ENCODE measurements around the gene NES.

The NES gene

DNA sequence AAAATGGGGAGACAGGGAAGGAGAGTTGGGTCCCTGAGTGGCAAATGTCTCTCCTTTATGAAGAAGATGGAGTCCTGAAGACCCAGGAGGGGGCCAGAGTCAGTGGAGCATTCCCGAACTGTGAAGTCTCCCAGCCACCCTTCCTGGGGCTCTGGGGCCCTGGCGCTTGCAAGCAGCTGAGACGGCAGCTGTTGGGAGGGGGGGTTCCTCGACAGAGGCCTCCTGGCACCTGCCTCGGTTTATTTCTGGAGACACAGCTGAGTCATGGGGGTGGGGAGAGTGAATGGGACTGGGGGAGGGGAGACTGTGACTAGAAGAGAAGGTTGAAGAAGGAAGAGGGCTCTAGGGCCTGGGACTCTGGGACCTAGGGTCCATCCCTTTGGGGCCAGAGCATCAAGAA lies 14.0 kb downstream of the NES start:
- Histone ChIP-seq H3K4me3 (ENCODE audit: low read depth, low read length) (peak overlapping the region; percentile 16), H3K36me3 (ENCODE audit: control insufficient read depth, insufficient read depth, low read length) (no peaks in the 10 kb centered on the region), H3K4me1 (ENCODE audit: control insufficient read depth, insufficient read depth, low read length) (peaks cover 52% of the 10 kb centered on the region), H3K27me3 (ENCODE audit: control insufficient read depth, insufficient read depth, low read length) (peaks cover 16% of the 10 kb centered on the region), H3K9ac (ENCODE audit: low read depth, low read length) (no peak overlapping the region), H3K9me3 (ENCODE audit: control insufficient read depth, insufficient read depth, low read length) (no peaks in the 10 kb centered on the region)

- Histone ChIP-seq H3K36me3 (ENCODE audit: control insufficient read depth, insufficient read depth, low read length) (no peaks in the 10 kb centered on the region), H3K9me3 (ENCODE audit: control insufficient read depth, insufficient read depth, low read length) (no peaks in the 10 kb centered on the region), H3K9ac (ENCODE audit: low read depth, low read length) (no peak overlapping the region), H3K4me3 (ENCODE audit: low read depth, low read length) (no peak overlapping the region), H3K4me1 (ENCODE audit: control insufficient read depth, insufficient read depth, low read length) (peaks cover 48% of the 10 kb centered on the region), H3K27me3 (ENCODE audit: control insufficient read depth, insufficient read depth, low read length) (peaks cover 20% of the 10 kb centered on the region)
Observed at GRCh38 chr1:156662800-156663055, 14.5 kb downstream of the NES start.

- Histone ChIP-seq H3K4me3 (ENCODE audit: low read depth, low read length) (no peak overlapping the region), H3K27me3 (ENCODE audit: control insufficient read depth, insufficient read depth, low read length) (peaks cover 24% of the 10 kb centered on the region), H3K9me3 (ENCODE audit: control insufficient read depth, insufficient read depth, low read length) (no peaks in the 10 kb centered on the region), H3K9ac (ENCODE audit: low read depth, low read length) (no peak overlapping the region), H3K4me1 (ENCODE audit: control insufficient read depth, insufficient read depth, low read length) (peaks cover 43% of the 10 kb centered on the region), H3K36me3 (ENCODE audit: control insufficient read depth, insufficient read depth, low read length) (no peaks in the 10 kb centered on the region)
Observed at GRCh38 chr1:156662005-156662799, 15.0 kb downstream of the NES start.

- Histone ChIP-seq H3K9me3 (ENCODE audit: control insufficient read depth, insufficient read depth, low read length) (no peaks in the 10 kb centered on the region), H3K4me3 (ENCODE audit: low read depth, low read length) (no peak overlapping the region), H3K36me3 (ENCODE audit: control insufficient read depth, insufficient read depth, low read length) (no peaks in the 10 kb centered on the region), H3K4me1 (ENCODE audit: control insufficient read depth, insufficient read depth, low read length) (peaks cover 43% of the 10 kb centered on the region), H3K9ac (ENCODE audit: low read depth, low read length) (no peak overlapping the region), H3K27me3 (ENCODE audit: control insufficient read depth, insufficient read depth, low read length) (peaks cover 39% of the 10 kb centered on the region)
Observed at GRCh38 chr1:156660752-156661112, 16.5 kb downstream of the NES start.

DNA sequence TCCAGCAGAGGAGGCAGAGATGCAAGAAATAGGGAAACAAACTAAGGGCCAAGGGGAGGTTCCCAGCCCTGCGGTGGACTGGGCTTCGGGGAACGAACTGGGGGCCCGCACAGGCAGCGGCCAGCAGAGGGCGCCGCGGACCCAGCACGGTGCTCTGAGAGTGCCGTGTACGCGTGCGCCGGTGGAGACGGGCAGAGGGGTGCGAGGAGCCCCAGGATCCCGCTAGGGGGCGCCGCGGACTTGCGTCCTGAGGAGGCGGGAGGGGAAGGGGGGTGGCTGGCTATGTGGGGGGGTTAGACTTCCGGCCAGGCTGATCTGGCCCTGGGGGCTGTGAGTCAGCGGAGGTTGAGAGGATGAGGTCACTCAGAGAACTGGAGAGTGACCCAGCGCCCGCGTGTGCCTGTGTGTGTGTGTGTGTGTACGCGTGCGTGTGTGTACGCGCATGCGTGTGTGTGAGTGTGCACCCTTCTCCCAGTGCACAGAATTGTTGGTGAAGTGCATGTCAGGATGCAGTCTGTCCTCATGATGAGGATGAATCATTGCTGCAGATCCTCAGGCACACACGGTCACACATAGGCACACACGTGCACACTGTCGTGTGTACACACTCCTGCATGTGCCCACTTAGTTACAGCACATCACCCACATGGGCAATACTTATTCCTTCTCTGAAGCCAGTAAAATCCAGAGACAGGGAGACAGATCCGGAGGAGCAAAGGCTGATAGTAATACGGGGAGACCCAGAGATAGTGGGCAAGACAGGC lies 17.0 kb downstream of the NES start:
- Histone ChIP-seq H3K4me1 (ENCODE audit: control insufficient read depth, insufficient read depth, low read length) (peaks cover 37% of the 10 kb centered on the region), H3K4me3 (ENCODE audit: low read depth, low read length) (peak overlapping the region; percentile 20), H3K9me3 (ENCODE audit: control insufficient read depth, insufficient read depth, low read length) (no peaks in the 10 kb centered on the region), H3K36me3 (ENCODE audit: control insufficient read depth, insufficient read depth, low read length) (no peaks in the 10 kb centered on the region), H3K9ac (ENCODE audit: low read depth, low read length) (no peak overlapping the region), H3K27me3 (ENCODE audit: control insufficient read depth, insufficient read depth, low read length) (peaks cover 45% of the 10 kb centered on the region)

- Histone ChIP-seq H3K4me1 (ENCODE audit: control insufficient read depth, insufficient read depth, low read length) (peaks cover 34% of the 10 kb centered on the region), H3K4me3 (ENCODE audit: low read depth, low read length) (no peak overlapping the region), H3K27me3 (ENCODE audit: control insufficient read depth, insufficient read depth, low read length) (peaks cover 50% of the 10 kb centered on the region), H3K9ac (ENCODE audit: low read depth, low read length) (no peak overlapping the region), H3K36me3 (ENCODE audit: control insufficient read depth, insufficient read depth, low read length) (no peaks in the 10 kb centered on the region), H3K9me3 (ENCODE audit: control insufficient read depth, insufficient read depth, low read length) (no peaks in the 10 kb centered on the region)
Observed at GRCh38 chr1:156659661-156659987, 17.6 kb downstream of the NES start.

- H3K4me1 ChIP-seq (ENCODE audit: control insufficient read depth, insufficient read depth, low read length), result peaks cover 28% of the 10 kb centered on the region
- no peak overlapping the region for H3K9ac ChIP-seq (ENCODE audit: low read depth, low read length)
- H3K9me3 ChIP-seq (ENCODE audit: control insufficient read depth, insufficient read depth, low read length), result no peaks in the 10 kb centered on the region
Observed at GRCh38 chr1:156658945-156659574, 18.1 kb downstream of the NES start.

GRCh38 chr1:156658496-156658895 lies 18.7 kb downstream of the NES start:
- Histone ChIP-seq H3K9ac (ENCODE audit: low read depth, low read length) (no peak overlapping the region), H3K4me3 (ENCODE audit: low read depth, low read length) (no peak overlapping the region), H3K9me3 (ENCODE audit: control insufficient read depth, insufficient read depth, low read length) (no peaks in the 10 kb centered on the region), H3K27me3 (ENCODE audit: control insufficient read depth, insufficient read depth, low read length) (peaks cover 61% of the 10 kb centered on the region), H3K36me3 (ENCODE audit: control insufficient read depth, insufficient read depth, low read length) (no peaks in the 10 kb centered on the region), H3K4me1 (ENCODE audit: control insufficient read depth, insufficient read depth, low read length) (peaks cover 23% of the 10 kb centered on the region)

More at GRCh38 chr1:156658945-156659574, 18.1 kb downstream of the NES start:
- no peaks in the 10 kb centered on the region for H3K36me3 ChIP-seq (ENCODE audit: control insufficient read depth, insufficient read depth, low read length)
- peaks cover 56% of the 10 kb centered on the region for H3K27me3 ChIP-seq (ENCODE audit: control insufficient read depth, insufficient read depth, low read length)
- H3K4me3 ChIP-seq (ENCODE audit: low read depth, low read length), result no peak overlapping the region

GRCh38 chr1:156657741-156658319 lies 19.4 kb downstream of the NES start:
- no peaks in the 10 kb centered on the region for H3K9me3 ChIP-seq (ENCODE audit: control insufficient read depth, insufficient read depth, low read length)
- no peak overlapping the region for H3K9ac ChIP-seq (ENCODE audit: low read depth, low read length)
- H3K4me3 ChIP-seq (ENCODE audit: low read depth, low read length), result peak overlapping the region; percentile 69
- no peaks in the 10 kb centered on the region for H3K36me3 ChIP-seq (ENCODE audit: control insufficient read depth, insufficient read depth, low read length)
- peaks cover 20% of the 10 kb centered on the region for H3K4me1 ChIP-seq (ENCODE audit: control insufficient read depth, insufficient read depth, low read length)
- peaks cover 61% of the 10 kb centered on the region for H3K27me3 ChIP-seq (ENCODE audit: control insufficient read depth, insufficient read depth, low read length)

DNA sequence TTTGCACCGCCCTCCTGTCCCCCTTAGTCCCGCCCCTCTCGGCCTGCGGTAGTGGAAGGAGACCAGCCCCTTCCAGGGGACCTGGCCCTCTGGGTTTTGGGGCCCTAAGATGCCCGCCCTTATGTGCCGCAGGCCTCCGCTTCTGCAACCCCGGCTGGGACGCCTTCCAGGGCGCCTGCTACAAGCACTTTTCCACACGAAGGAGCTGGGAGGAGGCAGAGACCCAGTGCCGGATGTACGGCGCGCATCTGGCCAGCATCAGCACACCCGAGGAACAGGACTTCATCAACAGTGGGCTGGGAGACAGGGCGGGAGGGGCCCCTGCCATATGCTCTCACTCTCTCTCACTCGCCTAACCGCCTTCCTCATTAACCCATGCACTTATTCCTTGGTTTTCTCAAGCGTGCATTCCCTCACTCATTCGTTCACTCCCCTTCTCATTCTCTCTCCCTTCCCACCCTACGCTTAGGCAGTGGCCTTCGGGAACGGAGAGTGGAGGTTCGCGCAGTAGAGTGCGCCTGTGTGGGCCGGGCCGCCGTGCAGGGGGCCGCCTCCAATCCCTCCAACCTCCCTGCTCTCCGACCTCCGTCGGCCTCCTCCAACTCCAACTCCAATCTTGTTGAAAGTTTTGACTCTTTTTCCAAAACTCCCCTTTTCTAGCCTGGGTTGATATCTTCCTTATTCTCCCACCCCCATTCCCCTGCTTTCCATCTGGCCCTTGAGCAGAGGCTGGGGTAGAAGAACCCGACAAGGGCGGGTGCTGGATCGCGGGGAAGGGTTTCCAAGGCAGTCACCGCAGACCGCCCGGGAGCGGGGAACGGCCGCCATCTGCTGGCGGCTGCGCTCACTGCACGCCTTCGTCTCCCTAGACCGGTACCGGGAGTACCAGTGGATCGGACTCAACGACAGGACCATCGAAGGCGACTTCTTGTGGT lies 20.1 kb downstream of the NES start:
- Histone ChIP-seq H3K9me3 (ENCODE audit: control insufficient read depth, insufficient read depth, low read length) (no peaks in the 10 kb centered on the region), H3K36me3 (ENCODE audit: control insufficient read depth, insufficient read depth, low read length) (no peaks in the 10 kb centered on the region), H3K27me3 (ENCODE audit: control insufficient read depth, insufficient read depth, low read length) (peaks cover 63% of the 10 kb centered on the region), H3K4me1 (ENCODE audit: control insufficient read depth, insufficient read depth, low read length) (peaks cover 13% of the 10 kb centered on the region), H3K4me3 (ENCODE audit: low read depth, low read length) (peak overlapping the region; percentile 69), H3K9ac (ENCODE audit: low read depth, low read length) (no peak overlapping the region)

DNA sequence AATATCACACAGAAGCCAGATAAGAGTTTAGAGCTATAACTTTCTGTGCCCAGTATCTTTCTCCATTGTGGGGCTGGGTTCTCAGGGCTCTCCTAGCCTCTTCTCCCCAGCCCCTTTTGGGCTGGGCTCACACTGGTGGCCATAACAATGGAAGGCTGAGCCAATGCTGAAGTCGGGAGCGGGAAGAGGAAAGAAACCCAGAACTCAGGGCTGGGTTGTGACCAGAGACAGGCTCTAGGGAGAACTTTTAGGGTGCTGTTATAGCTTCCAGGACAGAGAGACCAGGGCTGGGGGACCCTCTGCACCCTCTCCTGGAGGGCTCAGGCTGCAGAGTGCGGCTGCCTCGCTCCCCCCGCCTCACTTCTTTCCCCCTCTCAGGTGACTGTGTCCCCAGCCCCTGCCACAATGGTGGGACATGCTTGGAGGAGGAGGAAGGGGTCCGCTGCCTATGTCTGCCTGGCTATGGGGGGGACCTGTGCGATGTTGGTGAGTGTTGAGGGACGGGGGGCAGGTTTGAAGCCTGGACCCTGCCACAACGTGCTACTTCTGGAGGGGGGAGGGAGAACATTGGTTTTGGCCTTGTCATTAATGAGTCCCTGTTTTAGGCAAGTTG lies 21.2 kb downstream of the NES start:
- no peak overlapping the region for H3K4me3 ChIP-seq (ENCODE audit: low read depth, low read length)
- peaks cover 8% of the 10 kb centered on the region for H3K4me1 ChIP-seq (ENCODE audit: control insufficient read depth, insufficient read depth, low read length)
- H3K9me3 ChIP-seq (ENCODE audit: control insufficient read depth, insufficient read depth, low read length), result no peaks in the 10 kb centered on the region
- H3K36me3 ChIP-seq (ENCODE audit: control insufficient read depth, insufficient read depth, low read length), result no peaks in the 10 kb centered on the region
- H3K9ac ChIP-seq (ENCODE audit: low read depth, low read length), result no peak overlapping the region
- H3K27me3 ChIP-seq (ENCODE audit: control insufficient read depth, insufficient read depth, low read length), result peaks cover 70% of the 10 kb centered on the region

Measured in iPS-15b (cell line).